HEK293 (cell line): ENCODE measurements around the gene HHAT.

ENCODE experiments used
- CTCF ChIA-PET: fragments of 350-600 bp; formaldehyde crosslinking; extraction: SDS; loops from one replicate; lab custom pipeline; 2021; ENCODE audit warnings: antibody characterized with exemption; lab: Yijun Ruan, JAX
- POLR2A ChIA-PET: fragments of 300-600 bp; formaldehyde crosslinking; extraction: SDS; loops from one replicate; lab custom pipeline; 2020; ENCODE audit warnings: antibody characterized with exemption, inconsistent platforms; lab: Yijun Ruan, JAX
- H3K27ac ChIP-seq: fragments of 200-500 bp; sonication (Bioruptor generic); 2 replicates; pipeline ENCODE4 v1.5.1; 2014; ENCODE audit warnings: low read depth, low read length, control low read depth, inconsistent platforms; ENCODE audit errors: extremely low read depth
- H3K36me3 ChIP-seq, 2 experiments: fragments of 200-500 bp in 1 of 2; sonication (Bioruptor generic) in 1 of 2; 1 replicate in 1 of 2; 2 replicates in 1 of 2; pipeline ENCODE4 v1.5.1; 2014 to 2017; ENCODE audit warnings: inconsistent platforms in 2 of 2, low read length in 2 of 2; ENCODE audit not compliant: control insufficient read depth in 2 of 2, insufficient read depth in 1 of 2
- H3K4me1 ChIP-seq: fragments of 200-500 bp; sonication (Bioruptor generic); 2 replicates; pipeline ENCODE4 v1.5.1; 2014; ENCODE audit warnings: mild to moderate bottlenecking, low read length, inconsistent platforms; ENCODE audit not compliant: control insufficient read depth, insufficient read depth
- H3K4me3 ChIP-seq: 2 replicates; pipeline ENCODE4 v1.5.1; 2011; ENCODE audit warnings: low read depth, mild to moderate bottlenecking, control low read depth, low read length, moderate library complexity
- H3K9me3 ChIP-seq: fragments of 200-500 bp; sonication (Bioruptor generic); 2 replicates; pipeline ENCODE4 v1.5.1; 2014; ENCODE audit warnings: low read depth, low read length, inconsistent platforms; ENCODE audit not compliant: control insufficient read depth, insufficient read depth
- BCL6B ChIP-seq: fragments of 450-650 bp; formaldehyde crosslinking; IDR thresholded peaks from 2 replicates; pipeline ENCODE4 v1.5.1; 2017; ENCODE audit warnings: missing biosample characterization, missing genetic modification characterization
- GLI4 ChIP-seq: fragments of 450-650 bp; formaldehyde crosslinking; IDR thresholded peaks from 2 replicates; pipeline ENCODE4 v1.5.1; 2016; ENCODE audit warnings: missing biosample characterization, missing genetic modification characterization
- RBAK ChIP-seq: fragments of 450-650 bp; formaldehyde crosslinking; IDR thresholded peaks from 2 replicates; pipeline ENCODE4 v1.5.1; 2016; ENCODE audit warnings: missing biosample characterization, missing genetic modification characterization
- SP2 ChIP-seq: fragments of 450-650 bp; formaldehyde crosslinking; IDR thresholded peaks from 2 replicates; pipeline ENCODE4 v1.5.1; 2016; ENCODE audit warnings: missing biosample characterization, missing genetic modification characterization
- TRIM28 ChIP-seq: IDR thresholded peaks from 2 replicates; pipeline ENCODE4 v1.6.1; 2011; ENCODE audit warnings: low read length, control low read depth, borderline replicate concordance
- ZBTB8A ChIP-seq: fragments of 450-650 bp; formaldehyde crosslinking; IDR thresholded peaks from 2 replicates; pipeline ENCODE4 v1.5.1; 2016; ENCODE audit warnings: missing biosample characterization, missing genetic modification characterization
- ZNF214 ChIP-seq: fragments of 450-650 bp; formaldehyde crosslinking; IDR thresholded peaks from 2 replicates; pipeline ENCODE4 v1.5.1; 2017; ENCODE audit warnings: missing biosample characterization, mild to moderate bottlenecking, missing genetic modification characterization, borderline replicate concordance
- ZNF223 ChIP-seq: fragments of 450-650 bp; formaldehyde crosslinking; IDR thresholded peaks from 2 replicates; pipeline ENCODE4 v1.5.1; 2016; ENCODE audit warnings: missing biosample characterization, missing genetic modification characterization
- ZNF280D ChIP-seq: fragments of 450-650 bp; formaldehyde crosslinking; IDR thresholded peaks from 2 replicates; pipeline ENCODE4 v1.5.1; 2016; ENCODE audit warnings: missing biosample characterization, missing genetic modification characterization
- ZNF398 ChIP-seq: fragments of 450-650 bp; formaldehyde crosslinking; IDR thresholded peaks from 2 replicates; pipeline ENCODE4 v1.5.1; 2017; ENCODE audit warnings: missing biosample characterization, missing genetic modification characterization
- ZNF423 ChIP-seq: fragments of 450-650 bp; formaldehyde crosslinking; IDR thresholded peaks from 2 replicates; pipeline ENCODE4 v1.5.1; 2016; ENCODE audit warnings: missing biosample characterization, missing genetic modification characterization
- ZNF768 ChIP-seq: fragments of 450-650 bp; formaldehyde crosslinking; IDR thresholded peaks from 2 replicates; pipeline ENCODE4 v1.5.1; 2018; ENCODE audit warnings: missing biosample characterization, mild to moderate bottlenecking, missing genetic modification characterization
- ZSCAN23 ChIP-seq: fragments of 450-650 bp; formaldehyde crosslinking; IDR thresholded peaks from 2 replicates; pipeline ENCODE4 v1.5.1; 2016; ENCODE audit warnings: missing biosample characterization, missing genetic modification characterization
- TF ChIP-seq, protein P1 (sequence below): fragments of 450-650 bp; formaldehyde crosslinking; IDR thresholded peaks from 2 replicates; pipeline ENCODE4 v1.5.1; 2016; ENCODE audit warnings: missing biosample characterization, missing genetic modification characterization

HHAT gene

GRCh38 chr1:210618369-210618768 lies 289.7 kb downstream of the HHAT start:
- Histone ChIP-seq H3K9me3 (no peaks in the 10 kb centered on the region), H3K27ac (no peak overlapping the region), H3K4me1 (no peaks in the 10 kb centered on the region), H3K36me3 (no peaks in the 10 kb centered on the region), H3K4me3 (no peak overlapping the region)
- ChIA-PET POLR2A (no interaction called here), CTCF (interaction anchor here (0.6 kb wide), 1 partner anchor 111 kb away, joined by 3 read pairs; no protein-coding TSS in a partner anchor)
- TF ChIP-seq ZNF223 (tag by site-specific recombination) = no peak
- no peak for TF ChIP-seq TRIM28
- no peak for TF ChIP-seq BCL6B (tag by site-specific recombination)
- TF ChIP-seq ZSCAN23 (tag by site-specific recombination) = no peak

DNA sequence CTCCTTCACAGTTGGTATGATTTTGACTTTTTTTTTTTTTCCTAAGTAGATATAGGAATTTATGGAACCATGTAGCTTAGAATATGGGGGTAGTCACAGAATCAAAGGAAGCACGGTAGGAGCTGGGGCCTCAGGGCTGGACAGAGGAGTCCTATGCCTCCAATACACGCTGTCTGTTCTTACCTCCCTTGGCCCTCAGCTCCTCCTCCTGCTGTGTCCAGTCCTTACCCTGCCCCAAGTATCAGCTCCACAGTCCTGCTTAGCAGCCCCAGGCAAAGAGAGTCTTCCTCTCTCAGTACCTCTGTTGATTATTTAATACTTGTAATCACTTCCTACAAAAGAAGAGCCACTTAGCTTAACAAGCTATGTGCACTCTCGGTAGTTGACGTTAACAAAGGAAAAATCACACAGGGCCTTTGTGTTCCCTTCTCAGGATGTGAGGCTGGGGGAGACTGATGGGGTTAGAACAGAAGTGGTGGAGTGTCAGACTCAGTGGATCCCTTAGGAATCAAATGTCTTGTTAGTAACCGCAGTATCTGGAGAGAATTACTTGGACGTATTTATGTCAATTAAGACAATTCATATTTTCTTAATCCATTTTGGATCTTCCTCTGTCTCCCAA lies 292.3 kb downstream of the HHAT start:
- TF ChIP-seq RBAK (tag by site-specific recombination) (no peak), ZNF280D (no peak)
- CTCF ChIA-PET = interaction anchor here (0.6 to 0.7 kb wide), 2 partner anchors 216 to 282 kb away, joined by 3 to 4 read pairs; no protein-coding TSS in a partner anchor

DNA sequence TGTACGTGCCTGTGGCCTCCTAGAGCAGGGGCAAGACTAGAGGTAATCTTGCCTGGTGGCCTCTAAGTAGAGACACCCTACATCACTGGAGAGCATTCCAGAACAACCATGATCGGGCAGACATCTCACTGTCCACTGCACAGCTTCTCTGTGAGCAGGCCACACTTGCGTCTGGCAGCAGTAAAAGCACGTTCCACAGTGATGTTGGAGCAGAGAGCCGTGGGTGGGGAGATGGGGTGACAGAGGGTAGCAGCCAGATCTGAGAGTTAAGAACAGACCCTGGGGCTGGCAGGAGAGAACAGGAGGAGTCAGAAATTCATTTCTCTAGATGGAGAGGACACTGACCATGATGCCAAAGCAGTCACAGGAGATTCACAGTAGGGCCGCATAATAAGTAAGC lies 293.0 kb downstream of the HHAT start:
- Histone ChIP-seq H3K27ac (no peak overlapping the region), H3K4me1 (no peaks in the 10 kb centered on the region), H3K9me3 (no peaks in the 10 kb centered on the region), H3K4me3 (no peak overlapping the region), H3K36me3 (no peaks in the 10 kb centered on the region)
- POLR2A ChIA-PET = no interaction called here
- TF ChIP-seq SP2 (tag by site-specific recombination) (no peak), ZNF768 (tag by site-specific recombination) (no peak), ZBTB8A (tag by site-specific recombination) (no peak), ZNF423 (tag by site-specific recombination) (no peak), GLI4 (tag by site-specific recombination) (no peak), ZNF398 (tag by site-specific recombination) (no peak), ZSCAN23 (tag by site-specific recombination) (no peak), ZNF214 (tag by site-specific recombination) (no peak)
- TF ChIP-seq, protein P1, sequence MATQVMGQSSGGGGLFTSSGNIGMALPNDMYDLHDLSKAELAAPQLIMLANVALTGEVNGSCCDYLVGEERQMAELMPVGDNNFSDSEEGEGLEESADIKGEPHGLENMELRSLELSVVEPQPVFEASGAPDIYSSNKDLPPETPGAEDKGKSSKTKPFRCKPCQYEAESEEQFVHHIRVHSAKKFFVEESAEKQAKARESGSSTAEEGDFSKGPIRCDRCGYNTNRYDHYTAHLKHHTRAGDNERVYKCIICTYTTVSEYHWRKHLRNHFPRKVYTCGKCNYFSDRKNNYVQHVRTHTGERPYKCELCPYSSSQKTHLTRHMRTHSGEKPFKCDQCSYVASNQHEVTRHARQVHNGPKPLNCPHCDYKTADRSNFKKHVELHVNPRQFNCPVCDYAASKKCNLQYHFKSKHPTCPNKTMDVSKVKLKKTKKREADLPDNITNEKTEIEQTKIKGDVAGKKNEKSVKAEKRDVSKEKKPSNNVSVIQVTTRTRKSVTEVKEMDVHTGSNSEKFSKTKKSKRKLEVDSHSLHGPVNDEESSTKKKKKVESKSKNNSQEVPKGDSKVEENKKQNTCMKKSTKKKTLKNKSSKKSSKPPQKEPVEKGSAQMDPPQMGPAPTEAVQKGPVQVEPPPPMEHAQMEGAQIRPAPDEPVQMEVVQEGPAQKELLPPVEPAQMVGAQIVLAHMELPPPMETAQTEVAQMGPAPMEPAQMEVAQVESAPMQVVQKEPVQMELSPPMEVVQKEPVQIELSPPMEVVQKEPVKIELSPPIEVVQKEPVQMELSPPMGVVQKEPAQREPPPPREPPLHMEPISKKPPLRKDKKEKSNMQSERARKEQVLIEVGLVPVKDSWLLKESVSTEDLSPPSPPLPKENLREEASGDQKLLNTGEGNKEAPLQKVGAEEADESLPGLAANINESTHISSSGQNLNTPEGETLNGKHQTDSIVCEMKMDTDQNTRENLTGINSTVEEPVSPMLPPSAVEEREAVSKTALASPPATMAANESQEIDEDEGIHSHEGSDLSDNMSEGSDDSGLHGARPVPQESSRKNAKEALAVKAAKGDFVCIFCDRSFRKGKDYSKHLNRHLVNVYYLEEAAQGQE (tag by site-specific recombination) = no peak
- CTCF ChIA-PET = interaction anchor here (0.6 kb wide), 1 partner anchor 158 kb away, joined by 6 read pairs; no protein-coding TSS in a partner anchor

More for the DNA sequence above, 292.3 kb downstream of the HHAT start:
- POLR2A ChIA-PET = no interaction called here
- no peaks in the 10 kb centered on the region for H3K4me1 ChIP-seq
- no peak overlapping the region for H3K27ac ChIP-seq
- H3K9me3 ChIP-seq = no peaks in the 10 kb centered on the region
- no peak overlapping the region for H3K4me3 ChIP-seq
- H3K36me3 ChIP-seq = no peaks in the 10 kb centered on the region
